ENCODE data around the gene ARHGEF4.

ARHGEF4 gene

DNA sequence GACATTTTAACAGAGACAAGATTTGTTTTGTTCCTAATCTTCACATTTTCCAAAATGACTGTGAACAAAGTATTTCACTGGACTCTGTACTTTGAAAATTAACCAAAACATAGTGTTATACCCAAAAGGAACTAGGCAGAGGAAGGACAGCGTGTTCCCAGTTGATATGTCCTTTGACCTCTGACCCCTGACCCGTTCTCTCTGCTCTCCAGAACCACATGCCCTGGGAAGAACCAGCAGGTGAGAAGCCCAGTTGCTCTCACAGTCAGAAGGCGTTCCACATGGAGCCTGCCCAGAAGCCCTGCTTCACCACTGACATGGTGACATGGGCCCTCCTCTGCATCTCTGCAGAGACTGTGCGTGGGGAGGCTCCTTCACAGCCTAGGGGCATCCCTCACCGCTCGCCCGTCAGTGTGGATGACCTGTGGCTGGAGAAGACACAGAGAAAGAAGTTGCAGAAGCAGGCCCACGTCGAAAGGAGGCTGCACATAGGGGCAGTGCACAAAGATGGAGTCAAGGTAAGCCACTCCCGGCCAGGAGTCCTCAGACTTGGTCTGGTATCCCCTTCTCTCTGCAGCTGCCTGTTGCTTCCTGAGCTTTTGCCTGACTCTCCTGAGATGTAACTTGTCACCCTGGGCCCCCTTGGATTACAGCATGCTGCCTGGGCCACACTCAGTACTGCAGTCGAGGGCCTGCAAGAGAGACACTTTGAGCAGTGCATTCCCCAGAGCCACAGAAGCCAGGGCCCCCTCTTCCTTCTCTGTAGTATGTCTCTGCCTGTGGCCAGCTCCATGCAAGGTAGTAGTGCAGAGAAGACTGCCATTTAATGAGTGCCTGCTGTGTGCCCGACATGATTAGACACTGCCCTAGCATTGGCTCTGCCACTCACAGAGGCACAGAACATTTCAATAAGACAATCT, 94.3 kb downstream of the ARHGEF4 start:
- no peak for DNase-seq

GRCh38 chr2:130933501-130933900, 96.8 kb downstream of the ARHGEF4 start:
- DNase-seq = no peak

- DNase-seq = no peak
These were observed 99.7 kb downstream of the ARHGEF4 start for GRCh38 chr2:130936451-130936850.

DNA sequence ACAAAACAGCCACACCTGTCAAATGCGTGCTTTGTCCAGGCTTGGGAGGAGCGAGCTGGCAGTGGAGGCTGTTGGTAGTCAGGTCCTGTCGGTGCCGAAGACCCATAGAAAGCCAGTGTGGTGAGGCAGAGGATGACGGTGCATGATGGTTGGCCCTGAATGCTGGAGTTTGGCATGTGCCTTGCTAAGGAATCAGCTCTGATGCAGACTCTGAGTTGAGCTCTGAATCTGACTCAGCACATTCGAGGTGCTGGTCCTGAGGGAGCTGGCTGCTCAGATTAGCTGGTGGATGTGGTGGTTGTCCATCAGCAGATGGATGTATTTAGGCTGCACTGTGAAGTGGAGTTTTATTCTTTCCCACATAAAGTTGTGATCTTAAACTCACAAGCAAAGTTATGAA, 111.3 kb downstream of the ARHGEF4 start:
- no peak for DNase-seq

DNA sequence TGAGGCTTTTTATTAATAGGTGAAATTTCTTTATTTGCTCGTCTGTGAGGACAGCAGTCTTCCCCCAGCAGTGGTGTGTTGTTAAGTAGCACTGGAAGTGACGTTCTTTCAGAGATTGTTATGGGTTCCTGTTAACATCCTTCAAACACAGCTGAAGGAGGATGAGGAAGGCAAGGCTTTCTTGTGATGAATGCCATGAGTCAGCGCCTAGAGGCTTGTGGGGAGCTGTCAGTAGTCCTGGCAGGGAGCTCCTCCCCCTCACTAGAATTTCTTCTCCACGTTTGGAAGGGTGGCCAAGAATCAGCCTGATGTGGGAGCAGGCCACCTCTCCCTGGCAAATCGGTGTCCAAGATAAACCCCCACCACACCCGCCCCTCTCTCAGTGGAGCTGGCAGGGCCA, 113.2 kb downstream of the ARHGEF4 start:
- DNase-seq = no peak

DNA sequence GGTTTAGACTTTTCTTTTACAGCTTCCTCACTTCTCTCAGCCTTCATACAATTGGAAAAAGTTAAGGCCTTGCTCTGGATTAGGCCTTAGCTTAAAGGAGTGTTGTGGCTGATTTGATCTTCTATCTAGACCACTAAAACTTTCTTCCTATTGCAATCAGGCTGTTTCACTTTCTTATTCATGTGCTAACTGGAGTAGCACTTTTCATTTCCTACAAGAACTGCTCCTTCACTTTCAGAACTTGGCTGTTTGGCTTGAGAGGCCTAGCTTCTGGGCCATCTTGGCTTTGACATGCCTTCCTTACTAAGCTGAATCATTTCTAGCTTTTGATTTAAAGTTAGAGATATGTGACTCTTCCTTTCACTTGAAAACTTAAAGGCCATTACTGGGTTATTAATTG, 114.3 kb downstream of the ARHGEF4 start:
- no peak for DNase-seq

- no peak for DNase-seq
These were observed 118.2 kb downstream of the ARHGEF4 start for GRCh38 chr2:130954873-130955272.

- DNase-seq = no peak
These were observed 121.2 kb downstream of the ARHGEF4 start for GRCh38 chr2:130957915-130958314.

GRCh38 chr2:130963196-130963848, 126.6 kb downstream of the ARHGEF4 start:
- no peak for DNase-seq

DNA sequence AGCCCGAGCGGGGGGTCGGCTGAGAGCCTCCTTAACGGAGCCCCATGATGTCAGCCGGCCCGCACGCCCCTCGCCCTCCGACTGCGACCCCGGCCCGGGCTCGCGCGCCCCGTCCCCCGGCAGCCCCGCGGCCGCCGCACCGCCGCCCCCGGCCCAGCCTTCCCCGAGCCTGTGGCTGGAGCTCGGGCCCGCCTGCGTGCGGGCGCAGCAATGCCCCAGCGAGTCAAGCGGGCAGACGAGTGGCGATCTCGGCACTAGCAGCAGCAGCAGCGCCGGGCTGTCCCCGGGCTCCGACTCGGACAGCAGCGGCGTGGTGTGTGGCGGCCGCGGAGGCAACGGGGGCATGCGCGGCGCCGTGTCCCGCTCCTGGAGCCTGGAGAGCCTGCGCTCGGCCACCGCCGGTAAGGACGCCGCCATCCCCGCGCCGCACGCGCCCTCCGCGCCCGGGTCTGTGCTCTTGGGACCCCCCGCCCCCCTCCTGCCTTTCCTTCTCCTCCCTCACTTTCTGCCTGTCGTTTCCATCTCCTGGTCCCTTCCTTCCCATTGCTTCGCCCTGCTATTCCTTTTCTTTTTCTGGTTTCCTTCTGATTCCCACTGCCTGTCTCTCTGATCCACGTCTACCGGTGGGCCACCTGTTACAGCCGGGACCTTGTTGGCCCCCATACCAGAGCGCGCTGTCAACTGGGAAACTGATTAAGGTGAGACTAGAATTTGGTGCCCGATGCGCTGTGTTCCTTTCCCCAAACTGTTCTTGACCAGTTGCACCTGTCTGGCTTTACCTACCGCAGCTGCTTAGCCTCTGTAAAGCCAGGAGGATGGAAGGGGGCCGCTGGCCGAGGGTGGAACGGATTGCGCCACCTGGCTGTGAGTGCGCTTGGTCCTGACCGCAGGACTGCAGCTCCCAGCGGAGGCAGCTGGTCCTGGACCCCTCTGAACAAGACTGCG, 127.4 kb downstream of the ARHGEF4 start:
- DNase-seq = no peak

- DNase-seq = no peak
These were observed 128.2 kb downstream of the ARHGEF4 start for GRCh38 chr2:130964931-130965330.

GRCh38 chr2:130966149-130966774, 129.5 kb downstream of the ARHGEF4 start:
- no peak for DNase-seq

DNA sequence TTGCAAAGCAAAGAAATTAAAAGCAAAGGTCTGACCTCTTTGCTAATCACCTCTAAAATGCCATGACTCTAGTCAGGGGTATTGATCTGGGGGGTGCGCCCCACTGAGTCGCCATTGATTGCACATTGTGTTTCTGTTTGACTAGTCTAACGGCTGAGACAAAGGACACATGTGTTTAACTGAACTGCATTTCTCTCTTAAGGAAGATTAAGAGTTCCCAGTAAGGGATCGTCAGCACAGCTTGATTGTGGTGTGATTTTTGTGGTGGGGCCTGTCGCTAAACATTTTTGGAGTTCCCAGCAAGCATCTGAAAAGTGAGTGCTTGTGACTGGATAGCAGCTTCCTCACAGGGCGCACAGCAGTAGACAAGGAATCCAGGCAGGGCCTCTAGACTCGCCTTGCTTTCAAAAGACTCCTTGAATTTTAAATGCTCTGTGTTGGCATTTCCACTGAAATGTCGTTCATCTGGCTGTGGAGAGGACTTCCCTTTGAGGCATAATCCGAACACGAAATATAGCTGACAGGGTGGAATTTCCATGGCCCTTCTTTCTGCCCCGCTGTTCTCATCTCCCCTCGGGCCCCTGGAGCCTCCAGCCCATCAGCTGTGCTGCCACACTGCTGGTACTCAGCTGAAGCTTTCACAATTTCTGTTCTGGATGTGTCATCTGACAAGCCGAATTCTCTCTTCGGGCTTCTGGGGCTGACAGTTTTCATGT, 130.2 kb downstream of the ARHGEF4 start:
- DNase-seq = no peak

DNA sequence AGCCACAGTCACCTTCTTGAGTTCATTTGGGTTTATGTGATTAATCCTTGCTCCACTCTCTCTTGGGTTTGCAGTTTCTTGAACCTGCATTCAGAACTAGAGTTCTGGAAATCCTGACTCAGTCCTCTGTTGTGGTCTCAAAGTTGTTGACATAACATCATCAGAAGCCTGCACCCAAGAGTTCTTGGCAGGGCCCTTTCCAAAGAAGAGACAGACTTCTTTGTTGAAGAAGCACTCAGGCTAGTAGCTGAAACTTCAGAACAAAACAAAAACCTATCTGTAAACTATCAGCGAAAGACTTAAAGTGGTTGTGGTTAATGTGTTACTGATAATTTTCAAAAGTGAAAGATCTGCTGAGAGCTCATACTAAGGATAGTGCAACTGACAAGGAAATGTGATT, 135.7 kb downstream of the ARHGEF4 start:
- DNase-seq = no peak

DNA sequence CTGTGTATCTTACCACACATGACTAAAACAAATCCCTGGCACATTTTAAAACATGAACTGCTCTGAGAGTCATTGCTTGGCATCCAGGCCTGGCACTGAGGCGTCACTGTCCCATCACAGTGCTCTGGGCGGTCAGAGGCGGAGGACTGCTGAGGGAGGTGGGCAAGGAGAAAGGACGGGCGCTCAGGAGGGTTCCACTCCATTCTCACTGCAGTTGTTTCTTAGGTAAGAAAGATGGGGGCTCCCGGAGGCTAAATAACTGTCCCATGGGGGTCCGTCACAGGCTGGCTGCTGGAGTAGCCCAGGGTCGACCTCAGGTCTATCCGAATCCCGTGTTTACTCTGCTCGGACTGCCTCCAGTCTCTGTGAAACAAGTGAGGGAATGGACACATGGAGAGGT, 139.0 kb downstream of the ARHGEF4 start:
- no peak for DNase-seq

DNA sequence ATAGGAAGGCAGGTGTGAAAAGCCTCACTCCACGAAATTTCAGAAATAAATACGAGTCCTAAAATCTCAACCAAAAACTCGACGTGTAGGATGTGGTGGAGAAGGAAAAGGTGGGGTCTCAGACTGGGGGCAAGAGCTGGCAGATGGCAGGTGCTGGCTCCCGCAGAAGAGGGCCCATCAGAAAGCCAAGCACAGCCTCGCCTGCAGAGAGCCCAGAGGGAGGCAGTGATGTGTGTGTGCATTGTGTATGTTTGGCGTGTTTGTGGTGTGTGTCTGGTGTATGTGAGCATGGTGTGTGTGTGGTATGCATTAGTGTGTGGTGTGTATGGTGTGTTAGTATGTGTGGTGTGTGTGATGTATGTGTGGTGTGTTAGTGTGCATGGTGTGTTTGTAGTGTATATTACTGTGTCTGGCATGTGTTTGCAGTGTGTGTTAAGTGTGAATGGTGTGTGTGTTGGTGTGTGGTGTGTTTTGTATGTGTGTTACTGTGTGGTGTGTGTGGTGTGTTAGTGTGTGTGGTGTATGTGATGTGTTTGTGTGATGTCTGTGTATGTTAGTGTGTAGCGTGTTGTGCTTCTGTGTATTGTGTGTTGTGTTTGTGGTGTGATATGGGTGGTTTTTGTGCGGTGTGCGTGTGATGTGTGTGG, 140.0 kb downstream of the ARHGEF4 start:
- DNase-seq = no peak

- no peak for DNase-seq
These were observed 140.8 kb downstream of the ARHGEF4 start for GRCh38 chr2:130977461-130978050.

DNA sequence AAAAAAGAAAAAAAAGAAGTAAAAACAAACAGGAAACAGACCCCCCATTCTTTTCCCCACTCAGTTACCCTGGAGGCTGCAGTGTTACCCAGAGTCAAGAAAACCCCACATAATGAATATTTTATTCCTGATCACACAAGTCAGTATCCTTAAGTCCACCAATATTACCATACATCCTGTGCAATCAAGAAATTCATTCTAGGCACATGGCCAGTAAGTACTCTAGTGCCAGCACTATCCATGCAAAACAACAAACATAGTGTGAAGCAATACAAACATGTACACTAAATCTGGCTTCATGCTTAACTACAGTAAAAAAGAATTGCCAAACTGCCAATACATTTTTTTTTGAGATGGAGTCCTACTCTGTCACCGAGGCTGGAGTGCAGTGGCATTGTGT, 145.0 kb downstream of the ARHGEF4 start:
- no peak for DNase-seq

DNA sequence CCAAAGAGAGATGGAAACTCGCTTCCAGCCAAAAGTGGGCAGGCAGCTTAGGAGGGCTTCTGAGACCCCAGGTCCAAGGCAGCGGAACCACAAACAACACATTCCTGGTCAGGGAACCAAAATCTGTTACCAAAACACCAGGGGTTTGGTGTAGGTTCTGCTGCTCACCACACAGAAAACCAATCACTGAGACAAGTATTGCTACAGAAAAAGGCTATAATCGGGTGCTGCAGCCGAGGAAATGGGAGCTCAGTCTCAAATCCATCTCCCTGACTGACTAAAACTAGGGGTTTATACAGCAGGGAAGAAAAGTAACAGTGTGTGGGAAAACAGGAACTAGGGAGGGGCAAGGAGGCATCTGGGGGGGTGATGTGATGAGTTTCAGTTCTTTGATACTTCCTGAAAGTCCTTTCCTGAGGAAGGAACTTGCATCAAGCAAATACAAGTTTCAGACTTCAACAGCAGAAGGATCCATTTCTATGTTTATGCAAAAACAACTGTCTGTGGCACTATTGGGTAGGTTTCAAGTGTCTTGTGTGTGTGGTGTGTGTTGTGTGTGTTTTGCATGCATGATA, 148.6 kb downstream of the ARHGEF4 start:
- DNase-seq = no peak

DNA sequence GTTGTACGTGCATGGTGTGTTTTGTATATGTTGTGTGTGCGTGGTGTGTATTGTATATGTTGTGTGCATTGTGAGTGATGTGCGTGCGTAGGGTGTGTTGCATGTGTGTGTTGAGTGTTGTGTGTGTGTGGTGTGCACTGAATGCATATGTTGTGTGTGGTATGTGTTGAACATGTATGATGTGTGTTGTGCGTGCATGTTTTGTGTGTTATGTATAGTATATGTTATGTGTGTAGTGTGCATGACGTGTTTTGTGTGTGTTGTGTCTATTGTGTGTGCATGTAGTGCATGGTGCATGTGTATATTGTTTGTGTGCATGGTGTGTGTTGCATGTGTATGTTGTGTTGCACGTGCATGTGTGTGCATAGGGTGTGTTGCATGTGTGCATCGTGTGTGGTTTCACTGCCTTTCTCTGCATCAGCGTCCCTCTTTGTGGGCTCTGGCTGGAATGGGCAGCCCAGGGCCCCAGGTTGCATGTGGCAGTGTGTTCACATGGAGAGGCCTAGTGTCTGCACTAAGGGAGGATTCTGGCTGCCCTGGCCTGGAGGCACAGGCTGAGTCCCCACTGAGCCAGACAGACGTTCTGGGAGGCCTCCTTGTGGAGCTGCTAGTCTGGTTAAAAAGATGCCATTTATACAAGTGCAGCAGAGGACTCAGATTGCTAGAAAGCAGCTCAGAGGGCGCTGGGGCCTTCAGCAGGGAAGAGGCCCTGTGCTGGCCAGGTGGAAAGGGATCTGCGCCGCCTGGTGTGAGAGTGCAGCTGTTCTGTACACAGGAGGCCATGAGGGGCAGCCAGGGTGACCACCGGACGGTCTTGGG, 149.3 kb downstream of the ARHGEF4 start:
- no peak for DNase-seq
